GM19324 (cell line): Measurements from ENCODE around the gene ITGA5.
"Not testable (repeated sequence)": the region's sequence is repeated elsewhere in the genome, so short reads cannot be mapped to it uniquely, and the experiment has no call there.

ENCODE experiments used
- ATAC-seq: cut with Tn5 transposase; IDR thresholded peaks from one replicate; pipeline ENCODE4 v1.9.1; 2021; ENCODE audit warnings: mild to moderate bottlenecking, moderate library complexity; ENCODE audit not compliant: unreplicated experiment, low FRiP score

ITGA5 gene

GRCh38 chr12:54357506-54358190, 61.4 kb downstream of the ITGA5 start:
- ATAC-seq = no peak

- no peak for ATAC-seq
Measured at GRCh38 chr12:54356951-54357356, 62.1 kb downstream of the ITGA5 start.

DNA sequence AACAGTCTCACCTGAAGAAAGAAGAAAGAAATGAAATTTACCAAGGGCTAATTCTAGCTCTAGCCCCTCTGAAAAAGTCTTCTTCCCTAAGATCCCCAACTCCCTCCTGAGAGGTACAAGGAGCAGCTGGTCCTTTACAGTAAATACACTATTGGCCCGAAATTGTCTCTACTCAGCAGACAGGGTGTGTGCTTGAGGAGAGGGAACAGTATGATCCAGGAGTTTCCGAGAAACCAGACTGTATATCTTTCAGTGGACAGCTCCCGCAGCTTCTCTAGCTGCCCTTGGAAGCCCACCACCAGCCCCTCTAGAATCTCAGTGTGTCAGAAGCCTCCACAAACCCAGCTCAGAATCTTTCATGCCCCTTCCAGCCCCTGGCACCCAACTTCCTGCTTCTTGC, 62.8 kb downstream of the ITGA5 start:
- no peak for ATAC-seq

DNA sequence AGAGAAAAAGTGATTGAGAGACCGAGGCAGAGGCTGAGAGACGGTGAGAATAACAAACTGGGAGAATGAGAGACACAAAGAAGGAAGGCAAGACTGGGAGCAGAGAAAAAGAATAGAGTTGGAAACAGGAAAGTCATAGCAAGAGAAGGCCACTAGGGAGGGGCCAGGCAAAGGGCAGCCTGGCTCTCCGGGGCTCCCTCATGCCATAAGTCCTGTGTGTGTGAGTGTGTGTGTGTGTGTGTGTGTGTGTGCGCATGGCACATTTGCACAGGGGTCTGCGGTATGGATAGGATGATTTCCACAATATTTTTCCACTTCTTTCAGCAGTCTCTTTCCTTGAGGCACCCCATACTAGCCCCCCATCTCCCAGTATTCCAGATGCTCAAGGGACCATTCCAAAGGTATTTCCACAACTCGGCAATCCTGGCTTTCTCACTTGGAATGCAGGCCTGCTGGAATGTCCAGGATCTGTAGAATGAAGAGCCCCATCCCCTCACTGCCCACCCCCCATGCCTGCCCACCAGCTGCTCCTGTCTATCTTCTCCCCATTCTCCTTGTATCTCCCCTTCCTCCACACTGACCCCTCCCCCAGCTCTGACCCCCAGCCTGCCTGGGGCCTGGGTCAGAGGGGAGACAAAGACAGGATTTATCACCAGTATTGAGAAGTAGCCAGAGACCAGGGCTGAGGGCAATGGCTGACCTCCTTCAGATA, 63.8 kb downstream of the ITGA5 start:
- no peak for ATAC-seq

GRCh38 chr12:54354271-54354670, 64.8 kb downstream of the ITGA5 start:
- ATAC-seq = not testable (repeated sequence)

GRCh38 chr12:54352891-54353874, 65.9 kb downstream of the ITGA5 start:
- ATAC-seq = no peak

DNA sequence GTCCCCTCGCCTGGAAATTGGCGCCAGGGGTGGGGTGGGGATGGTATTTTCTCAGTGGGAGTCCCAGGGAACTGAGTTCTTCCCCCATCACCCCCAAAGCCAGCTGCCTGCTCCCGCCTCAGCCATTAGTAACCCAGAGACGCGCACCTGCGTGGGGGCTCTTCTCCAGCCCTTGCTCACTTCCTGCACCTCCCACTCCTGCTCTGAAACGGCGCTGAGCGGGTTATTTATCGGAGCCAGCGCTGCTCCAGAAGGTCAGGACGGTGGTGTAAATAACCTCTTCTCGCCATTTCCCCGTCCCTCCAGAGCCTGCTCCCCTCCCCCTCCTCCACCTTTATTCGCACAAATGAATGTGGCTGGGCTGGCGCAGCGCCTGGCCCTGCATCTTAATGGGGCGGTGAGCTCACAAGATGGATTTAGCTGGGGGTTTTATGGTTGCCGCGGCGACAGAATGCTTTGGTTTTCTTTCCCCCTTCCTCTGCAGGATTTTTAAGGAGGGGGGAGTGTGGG, 67.0 kb downstream of the ITGA5 start:
- ATAC-seq = no peak

GRCh38 chr12:54351341-54351740, 67.7 kb downstream of the ITGA5 start:
- ATAC-seq = no peak

DNA sequence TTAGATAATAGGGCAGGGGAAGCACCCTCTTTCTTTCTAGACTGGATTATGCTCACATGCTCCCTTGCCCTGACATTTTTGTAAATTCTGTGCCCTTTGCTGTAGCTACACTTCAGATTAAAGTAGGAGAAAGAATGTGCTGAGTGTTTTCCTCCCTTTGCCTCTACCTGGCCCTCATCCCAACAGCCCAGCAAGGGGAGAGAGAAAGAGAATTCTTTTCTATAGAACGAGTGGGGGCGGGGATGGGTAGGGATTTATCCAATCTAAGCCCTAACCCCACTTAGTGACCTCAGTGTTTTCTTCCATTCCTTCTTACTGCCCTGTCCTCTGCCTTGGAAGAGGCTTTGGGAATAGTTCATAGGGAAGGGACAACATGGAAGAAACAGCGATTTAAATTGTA, 68.3 kb downstream of the ITGA5 start:
- ATAC-seq = no peak

GRCh38 chr12:54349679-54350078, 69.4 kb downstream of the ITGA5 start:
- ATAC-seq = no peak

DNA sequence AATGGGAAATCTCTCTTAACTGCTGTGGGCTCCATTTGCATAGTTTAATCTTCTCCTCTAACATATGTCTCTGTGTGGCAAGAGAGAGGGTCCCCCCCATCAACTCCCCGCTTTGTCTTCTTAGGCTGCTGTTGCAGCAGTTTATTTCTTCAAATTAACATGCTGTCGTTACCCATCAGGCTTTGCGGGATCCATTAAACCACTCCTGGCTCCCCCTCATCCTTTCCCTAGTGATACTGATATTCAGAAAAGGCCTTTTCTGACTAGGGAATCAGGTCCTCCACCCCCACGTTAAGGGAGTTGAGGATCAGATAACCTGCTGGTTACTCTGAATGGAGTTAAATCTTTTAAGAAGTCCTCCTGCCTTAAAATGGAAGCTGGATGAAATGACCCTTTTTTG, 70.0 kb downstream of the ITGA5 start:
- ATAC-seq = no peak
